NCI-H2107 (cell line): Measurements from ENCODE around the gene IAH1.

Experiments used
- DNase-seq: peaks from one replicate; lab custom pipeline; 2025; lab: John Stamatoyannopoulos, UW

Gene IAH1

GRCh38 chr2:9527995-9528787, 53.8 kb downstream of the IAH1 start:
- no peak for DNase-seq

- no peak for DNase-seq
Measured at GRCh38 chr2:9532421-9532820, 58.1 kb downstream of the IAH1 start.

- no peak for DNase-seq
Measured at GRCh38 chr2:9533663-9534062, 59.3 kb downstream of the IAH1 start.

GRCh38 chr2:9535177-9535576, 60.8 kb downstream of the IAH1 start:
- DNase-seq: no peak

GRCh38 chr2:9536504-9536903, 62.2 kb downstream of the IAH1 start:
- no peak for DNase-seq

GRCh38 chr2:9538000-9538507, 63.7 kb downstream of the IAH1 start:
- DNase-seq: no peak
